GM12878 (cell line): ENCODE results near the gene AGR3. TPM values are rescaled to one million over a fixed set of nuclear protein-coding genes. Genes with fewer than 3 reads are reported as not detected.

ENCODE experiments used
- ASH2L ChIP-seq: fragments of 300-600, 200-600 bp; sonication (generic); IDR thresholded peaks from 2 replicates; pipeline ENCODE4 v1.6.1; 2017; ENCODE audit warnings: low read depth, mild to moderate bottlenecking, borderline replicate concordance
- CBX5 ChIP-seq: sonication (generic); IDR thresholded peaks from 2 replicates; pipeline ENCODE4 v1.6.1; 2016; ENCODE audit warnings: low read depth, moderate library complexity, mild to moderate bottlenecking, inconsistent platforms
- EP300 ChIP-seq, 2 experiments: fragments of 150-350 bp in 1 of 2; IDR thresholded peaks; 2 replicates each; pipeline ENCODE4 v1.6.1; 2011 to 2012; ENCODE audit warnings: low read depth in 2 of 2, low read length in 2 of 2, borderline replicate concordance in 1 of 2, improper control_type of control experiment in 1 of 2, inconsistent platforms in 1 of 2; ENCODE audit not compliant: control insufficient read depth in 1 of 2
- KDM1A ChIP-seq: fragments of 200-600 bp; sonication (generic); IDR thresholded peaks from 2 replicates; pipeline ENCODE4 v1.6.1; 2016; ENCODE audit warnings: borderline replicate concordance
- MXI1 ChIP-seq: fragments of 150-350 bp; IDR thresholded peaks from 2 replicates; pipeline ENCODE4 v1.6.1; 2011; ENCODE audit warnings: low read depth, mild to moderate bottlenecking, inconsistent platforms, low read length, improper control_type of control experiment
- RAD21 ChIP-seq: IDR thresholded peaks from 2 replicates; pipeline ENCODE4 v1.6.1; 2011; ENCODE audit warnings: mild to moderate bottlenecking, low read depth, low read length, moderate library complexity; ENCODE audit not compliant: insufficient read depth
- ZNF207 ChIP-seq: fragments of 450-650 bp; IDR thresholded peaks from 2 replicates; pipeline ENCODE4 v1.6.1; 2014; ENCODE audit warnings: antibody characterized with exemption, mild to moderate bottlenecking, borderline replicate concordance
- polyA plus RNA-seq, 11 experiments: library from polyadenylated mRNA; depleted of rRNA in 4 of 11; unstranded in 6 of 11; stranded (reverse) in 5 of 11; fragments of >200 nt; fragmentation: Nextera tagmentation in 4 of 11; fragmentation: Illumina TruSeq in 1 of 11; extraction: Ambion mirVana in 4 of 11; extraction: Trizol in 1 of 11; gene quantifications; 1 replicate in 1 of 11; 2 replicates in 10 of 11; pipeline versions ENCODE4 v1.2.1 to v1.2.3, GENCODE V29; 2011 to 2016; ENCODE audit warnings: inconsistent platforms in 2 of 11, missing spikeins in 2 of 11, low read depth in 1 of 11
- total RNA-seq, 4 experiments: library from RNA; depleted of rRNA in 3 of 4; stranded (reverse); fragments of >200 nt in 3 of 4; fragmentation: Illumina TruSeq in 1 of 4; extraction: Trizol in 1 of 4; gene quantifications; 2 replicates each; pipeline versions ENCODE4 v1.2.1 to v1.2.3, GENCODE V29; 2013 to 2021
- TF ChIP-seq, protein P1 (sequence below), 3 experiments: IDR thresholded peaks in 2 of 3; conservative IDR thresholded peaks in 1 of 3; 2 replicates each; pipeline ENCODE4 v1.5.1; 2011; ENCODE audit warnings: low read depth in 3 of 3, low read length in 3 of 3, mild to moderate bottlenecking in 3 of 3, control low read depth in 2 of 3, moderate library complexity in 2 of 3, inconsistent platforms in 1 of 3, mixed read lengths in 1 of 3; ENCODE audit not compliant: control insufficient read depth in 2 of 3, insufficient read depth in 1 of 3; ENCODE audit errors: extremely low read depth in 1 of 3
- TF ChIP-seq, protein P2 (sequence below): fragments of 150-350 bp; IDR thresholded peaks from 2 replicates; pipeline ENCODE4 v1.6.1; 2016; ENCODE audit warnings: low read depth, low read length
- TF ChIP-seq, protein P3 (sequence below): fragments of 450-650 bp; IDR thresholded peaks from 2 replicates; pipeline ENCODE4 v1.6.1; 2018; ENCODE audit warnings: mild to moderate bottlenecking, low read depth, moderate library complexity; ENCODE audit not compliant: partially characterized antibody

Gene AGR3
- total and polyA plus RNA-seq, 10 of the 15 experiments (the other 5 are each of a cell fraction or from before 2014, with no cell fraction given), result not detected

DNA sequence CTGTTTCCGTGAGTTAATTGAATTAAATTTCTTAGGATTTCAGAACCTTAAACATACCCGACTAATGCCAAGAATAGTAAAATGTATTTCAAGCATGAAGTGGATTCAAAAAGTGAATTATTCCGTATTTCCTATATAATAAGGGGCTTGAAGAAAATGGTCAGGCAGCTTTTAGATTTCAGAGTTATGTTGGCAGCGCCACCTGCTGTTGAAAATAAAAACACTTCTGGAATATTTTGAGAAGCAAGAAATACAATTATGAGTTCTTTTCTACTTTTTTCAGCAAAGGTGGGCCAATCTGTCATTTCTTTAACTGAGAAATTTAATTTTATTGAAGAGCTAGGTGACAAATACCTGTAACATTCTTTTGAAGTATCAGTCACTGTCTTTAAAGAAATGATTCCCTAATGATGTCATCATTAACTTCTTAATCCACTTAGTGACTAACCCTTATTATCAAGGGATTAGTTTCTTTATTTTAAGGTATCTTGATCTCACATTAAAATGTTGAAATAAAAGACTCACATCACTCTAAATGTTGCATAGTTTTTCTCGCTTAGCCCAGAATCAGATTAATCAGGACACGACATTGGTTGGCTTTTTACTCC, 36.6 kb upstream of the AGR3 start (continued):
- TF ChIP-seq, protein P1, sequence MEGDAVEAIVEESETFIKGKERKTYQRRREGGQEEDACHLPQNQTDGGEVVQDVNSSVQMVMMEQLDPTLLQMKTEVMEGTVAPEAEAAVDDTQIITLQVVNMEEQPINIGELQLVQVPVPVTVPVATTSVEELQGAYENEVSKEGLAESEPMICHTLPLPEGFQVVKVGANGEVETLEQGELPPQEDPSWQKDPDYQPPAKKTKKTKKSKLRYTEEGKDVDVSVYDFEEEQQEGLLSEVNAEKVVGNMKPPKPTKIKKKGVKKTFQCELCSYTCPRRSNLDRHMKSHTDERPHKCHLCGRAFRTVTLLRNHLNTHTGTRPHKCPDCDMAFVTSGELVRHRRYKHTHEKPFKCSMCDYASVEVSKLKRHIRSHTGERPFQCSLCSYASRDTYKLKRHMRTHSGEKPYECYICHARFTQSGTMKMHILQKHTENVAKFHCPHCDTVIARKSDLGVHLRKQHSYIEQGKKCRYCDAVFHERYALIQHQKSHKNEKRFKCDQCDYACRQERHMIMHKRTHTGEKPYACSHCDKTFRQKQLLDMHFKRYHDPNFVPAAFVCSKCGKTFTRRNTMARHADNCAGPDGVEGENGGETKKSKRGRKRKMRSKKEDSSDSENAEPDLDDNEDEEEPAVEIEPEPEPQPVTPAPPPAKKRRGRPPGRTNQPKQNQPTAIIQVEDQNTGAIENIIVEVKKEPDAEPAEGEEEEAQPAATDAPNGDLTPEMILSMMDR (IDR thresholded peaks at IDR 0.05 in 2 of 3, conservative IDR thresholded peaks at IDR 0.05 in 1 of 3; ENCODE audit: control insufficient read depth in 2 of 3, extremely low read depth in 1 of 3, insufficient read depth in 1 of 3, low read depth in 3 of 3, low read length in 3 of 3), result peak; percentile 46 to 52 (median 48)
- TF ChIP-seq KDM1A (no peak), RAD21 (peak; percentile 57; the same call in 1 of the 2 replicates), ZNF207 (no peak), CBX5 (no peak), EP300 (IDR thresholded peaks at IDR 0.05; ENCODE audit: borderline replicate concordance in 1 of 2, control insufficient read depth in 1 of 2, low read depth in 2 of 2, low read length in 2 of 2) (no peak), MXI1 (no peak), ASH2L (no peak)
- TF ChIP-seq, protein P2, sequence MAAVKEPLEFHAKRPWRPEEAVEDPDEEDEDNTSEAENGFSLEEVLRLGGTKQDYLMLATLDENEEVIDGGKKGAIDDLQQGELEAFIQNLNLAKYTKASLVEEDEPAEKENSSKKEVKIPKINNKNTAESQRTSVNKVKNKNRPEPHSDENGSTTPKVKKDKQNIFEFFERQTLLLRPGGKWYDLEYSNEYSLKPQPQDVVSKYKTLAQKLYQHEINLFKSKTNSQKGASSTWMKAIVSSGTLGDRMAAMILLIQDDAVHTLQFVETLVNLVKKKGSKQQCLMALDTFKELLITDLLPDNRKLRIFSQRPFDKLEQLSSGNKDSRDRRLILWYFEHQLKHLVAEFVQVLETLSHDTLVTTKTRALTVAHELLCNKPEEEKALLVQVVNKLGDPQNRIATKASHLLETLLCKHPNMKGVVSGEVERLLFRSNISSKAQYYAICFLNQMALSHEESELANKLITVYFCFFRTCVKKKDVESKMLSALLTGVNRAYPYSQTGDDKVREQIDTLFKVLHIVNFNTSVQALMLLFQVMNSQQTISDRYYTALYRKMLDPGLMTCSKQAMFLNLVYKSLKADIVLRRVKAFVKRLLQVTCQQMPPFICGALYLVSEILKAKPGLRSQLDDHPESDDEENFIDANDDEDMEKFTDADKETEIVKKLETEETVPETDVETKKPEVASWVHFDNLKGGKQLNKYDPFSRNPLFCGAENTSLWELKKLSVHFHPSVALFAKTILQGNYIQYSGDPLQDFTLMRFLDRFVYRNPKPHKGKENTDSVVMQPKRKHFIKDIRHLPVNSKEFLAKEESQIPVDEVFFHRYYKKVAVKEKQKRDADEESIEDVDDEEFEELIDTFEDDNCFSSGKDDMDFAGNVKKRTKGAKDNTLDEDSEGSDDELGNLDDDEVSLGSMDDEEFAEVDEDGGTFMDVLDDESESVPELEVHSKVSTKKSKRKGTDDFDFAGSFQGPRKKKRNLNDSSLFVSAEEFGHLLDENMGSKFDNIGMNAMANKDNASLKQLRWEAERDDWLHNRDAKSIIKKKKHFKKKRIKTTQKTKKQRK, result no peak
- TF ChIP-seq, protein P3, sequence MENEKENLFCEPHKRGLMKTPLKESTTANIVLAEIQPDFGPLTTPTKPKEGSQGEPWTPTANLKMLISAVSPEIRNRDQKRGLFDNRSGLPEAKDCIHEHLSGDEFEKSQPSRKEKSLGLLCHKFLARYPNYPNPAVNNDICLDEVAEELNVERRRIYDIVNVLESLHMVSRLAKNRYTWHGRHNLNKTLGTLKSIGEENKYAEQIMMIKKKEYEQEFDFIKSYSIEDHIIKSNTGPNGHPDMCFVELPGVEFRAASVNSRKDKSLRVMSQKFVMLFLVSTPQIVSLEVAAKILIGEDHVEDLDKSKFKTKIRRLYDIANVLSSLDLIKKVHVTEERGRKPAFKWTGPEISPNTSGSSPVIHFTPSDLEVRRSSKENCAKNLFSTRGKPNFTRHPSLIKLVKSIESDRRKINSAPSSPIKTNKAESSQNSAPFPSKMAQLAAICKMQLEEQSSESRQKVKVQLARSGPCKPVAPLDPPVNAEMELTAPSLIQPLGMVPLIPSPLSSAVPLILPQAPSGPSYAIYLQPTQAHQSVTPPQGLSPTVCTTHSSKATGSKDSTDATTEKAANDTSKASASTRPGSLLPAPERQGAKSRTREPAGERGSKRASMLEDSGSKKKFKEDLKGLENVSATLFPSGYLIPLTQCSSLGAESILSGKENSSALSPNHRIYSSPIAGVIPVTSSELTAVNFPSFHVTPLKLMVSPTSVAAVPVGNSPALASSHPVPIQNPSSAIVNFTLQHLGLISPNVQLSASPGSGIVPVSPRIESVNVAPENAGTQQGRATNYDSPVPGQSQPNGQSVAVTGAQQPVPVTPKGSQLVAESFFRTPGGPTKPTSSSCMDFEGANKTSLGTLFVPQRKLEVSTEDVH, result no peak
